Measurements from ENCODE around the gene PCP4.

- TF ChIP-seq, protein P1, sequence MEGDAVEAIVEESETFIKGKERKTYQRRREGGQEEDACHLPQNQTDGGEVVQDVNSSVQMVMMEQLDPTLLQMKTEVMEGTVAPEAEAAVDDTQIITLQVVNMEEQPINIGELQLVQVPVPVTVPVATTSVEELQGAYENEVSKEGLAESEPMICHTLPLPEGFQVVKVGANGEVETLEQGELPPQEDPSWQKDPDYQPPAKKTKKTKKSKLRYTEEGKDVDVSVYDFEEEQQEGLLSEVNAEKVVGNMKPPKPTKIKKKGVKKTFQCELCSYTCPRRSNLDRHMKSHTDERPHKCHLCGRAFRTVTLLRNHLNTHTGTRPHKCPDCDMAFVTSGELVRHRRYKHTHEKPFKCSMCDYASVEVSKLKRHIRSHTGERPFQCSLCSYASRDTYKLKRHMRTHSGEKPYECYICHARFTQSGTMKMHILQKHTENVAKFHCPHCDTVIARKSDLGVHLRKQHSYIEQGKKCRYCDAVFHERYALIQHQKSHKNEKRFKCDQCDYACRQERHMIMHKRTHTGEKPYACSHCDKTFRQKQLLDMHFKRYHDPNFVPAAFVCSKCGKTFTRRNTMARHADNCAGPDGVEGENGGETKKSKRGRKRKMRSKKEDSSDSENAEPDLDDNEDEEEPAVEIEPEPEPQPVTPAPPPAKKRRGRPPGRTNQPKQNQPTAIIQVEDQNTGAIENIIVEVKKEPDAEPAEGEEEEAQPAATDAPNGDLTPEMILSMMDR (IDR thresholded peaks at IDR 0.05; ENCODE audit: insufficient read depth, low read length, poor library complexity, severe bottlenecking) = no peak
- no peak for TF ChIP-seq EZH2phosphoT487 (conservative IDR thresholded peaks at IDR 0.05; ENCODE audit: low read length)
These were observed 56.2 kb downstream of the PCP4 start for GRCh38 chr21:39923476-39923875.
